ENCODE results near the gene PRODH2. TPM values are rescaled to one million over a fixed set of nuclear protein-coding genes. Genes with fewer than 3 reads are reported as not detected.

PRODH2 gene
- total and polyA plus RNA-seq, 12 donors: 0.07 to 0.46 TPM; not detected in 10

DNA sequence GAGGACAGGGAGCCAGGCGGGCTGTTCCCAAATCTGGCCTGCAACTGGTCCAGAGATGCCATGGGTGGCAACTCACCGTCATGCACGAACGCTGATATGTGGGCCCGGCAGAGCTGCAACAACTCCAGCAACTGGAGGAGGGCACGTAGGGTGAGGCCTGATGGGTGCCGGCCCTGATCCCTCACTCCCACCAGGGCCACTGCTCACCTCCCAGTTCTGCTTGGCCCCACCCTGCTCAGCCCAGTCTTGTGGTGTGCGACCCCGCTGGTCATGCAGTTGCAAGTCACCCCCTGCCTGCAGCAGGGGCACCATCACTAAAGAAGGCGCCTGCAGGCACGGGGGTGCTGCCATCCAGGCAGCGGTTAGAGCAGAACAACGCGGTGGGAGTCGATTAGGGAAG is 20.3 kb downstream of the PRODH2 start:
- Histone ChIP-seq H3K27ac (no peak overlapping the region), H3K4me1 (replicated peaks in 1 of 2) (no peaks in the 10 kb centered on the region), H3K36me3 (replicated peaks in 1 of 2) (no peaks in the 10 kb centered on the region), H3K27me3 (no peaks in the 10 kb centered on the region), H3K9me3 (replicated peaks in 1 of 3) (no peaks in the 10 kb centered on the region), H3K4me3 (no peak overlapping the region)
- DNase-seq: no peak
- TF ChIP-seq, protein P1, sequence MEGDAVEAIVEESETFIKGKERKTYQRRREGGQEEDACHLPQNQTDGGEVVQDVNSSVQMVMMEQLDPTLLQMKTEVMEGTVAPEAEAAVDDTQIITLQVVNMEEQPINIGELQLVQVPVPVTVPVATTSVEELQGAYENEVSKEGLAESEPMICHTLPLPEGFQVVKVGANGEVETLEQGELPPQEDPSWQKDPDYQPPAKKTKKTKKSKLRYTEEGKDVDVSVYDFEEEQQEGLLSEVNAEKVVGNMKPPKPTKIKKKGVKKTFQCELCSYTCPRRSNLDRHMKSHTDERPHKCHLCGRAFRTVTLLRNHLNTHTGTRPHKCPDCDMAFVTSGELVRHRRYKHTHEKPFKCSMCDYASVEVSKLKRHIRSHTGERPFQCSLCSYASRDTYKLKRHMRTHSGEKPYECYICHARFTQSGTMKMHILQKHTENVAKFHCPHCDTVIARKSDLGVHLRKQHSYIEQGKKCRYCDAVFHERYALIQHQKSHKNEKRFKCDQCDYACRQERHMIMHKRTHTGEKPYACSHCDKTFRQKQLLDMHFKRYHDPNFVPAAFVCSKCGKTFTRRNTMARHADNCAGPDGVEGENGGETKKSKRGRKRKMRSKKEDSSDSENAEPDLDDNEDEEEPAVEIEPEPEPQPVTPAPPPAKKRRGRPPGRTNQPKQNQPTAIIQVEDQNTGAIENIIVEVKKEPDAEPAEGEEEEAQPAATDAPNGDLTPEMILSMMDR (IDR thresholded peaks at IDR 0.05): no peak
- no peak for TF ChIP-seq POLR2A (IDR thresholded peaks at IDR 0.05)
- intact Hi-C loops (cut with DNase I): no loop called here
- WGBS, 4 donors: 88 to 98% (median 91%) methylated on average over 12 to 15 of the region's 15 CpGs

DNA sequence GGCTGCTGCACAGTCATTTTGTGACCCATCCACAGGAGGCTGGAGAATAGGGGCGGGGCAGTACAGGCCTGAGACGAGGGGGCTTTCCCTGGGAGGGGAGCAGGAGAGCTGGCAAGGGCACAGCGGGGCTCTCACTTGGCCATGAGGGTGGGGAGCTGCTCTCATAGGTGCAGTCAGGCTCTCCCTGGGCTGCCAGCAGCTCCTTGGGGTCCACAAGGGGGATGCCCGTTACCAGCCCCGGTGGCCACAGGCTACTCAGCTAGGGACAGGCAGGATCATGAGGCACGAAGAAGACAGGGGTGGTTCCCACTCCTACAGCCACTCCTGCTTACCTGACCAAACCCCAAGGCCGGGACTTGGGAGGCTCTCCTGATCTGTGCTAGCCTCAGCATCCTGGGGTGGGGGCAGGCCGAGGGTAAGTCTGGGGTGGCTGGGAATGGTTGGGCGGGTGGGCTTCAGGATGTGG is 20.8 kb downstream of the PRODH2 start:
- Histone ChIP-seq H3K36me3 (replicated peaks in 1 of 2) (no peaks in the 10 kb centered on the region), H3K27me3 (no peaks in the 10 kb centered on the region), H3K4me3 (no peak overlapping the region), H3K27ac (no peak overlapping the region), H3K4me1 (replicated peaks in 1 of 2) (no peaks in the 10 kb centered on the region), H3K9me3 (replicated peaks in 1 of 3) (no peaks in the 10 kb centered on the region)
- intact Hi-C loops (cut with DNase I): no loop called here
- TF ChIP-seq, protein P1 (IDR thresholded peaks at IDR 0.05): no peak
- TF ChIP-seq POLR2A (IDR thresholded peaks at IDR 0.05): no peak
- 83 to 92% (median 89%) methylated on average over 5 to 9 of the region's 9 CpGs for WGBS, 4 donors
- DNase-seq: no peak

DNA sequence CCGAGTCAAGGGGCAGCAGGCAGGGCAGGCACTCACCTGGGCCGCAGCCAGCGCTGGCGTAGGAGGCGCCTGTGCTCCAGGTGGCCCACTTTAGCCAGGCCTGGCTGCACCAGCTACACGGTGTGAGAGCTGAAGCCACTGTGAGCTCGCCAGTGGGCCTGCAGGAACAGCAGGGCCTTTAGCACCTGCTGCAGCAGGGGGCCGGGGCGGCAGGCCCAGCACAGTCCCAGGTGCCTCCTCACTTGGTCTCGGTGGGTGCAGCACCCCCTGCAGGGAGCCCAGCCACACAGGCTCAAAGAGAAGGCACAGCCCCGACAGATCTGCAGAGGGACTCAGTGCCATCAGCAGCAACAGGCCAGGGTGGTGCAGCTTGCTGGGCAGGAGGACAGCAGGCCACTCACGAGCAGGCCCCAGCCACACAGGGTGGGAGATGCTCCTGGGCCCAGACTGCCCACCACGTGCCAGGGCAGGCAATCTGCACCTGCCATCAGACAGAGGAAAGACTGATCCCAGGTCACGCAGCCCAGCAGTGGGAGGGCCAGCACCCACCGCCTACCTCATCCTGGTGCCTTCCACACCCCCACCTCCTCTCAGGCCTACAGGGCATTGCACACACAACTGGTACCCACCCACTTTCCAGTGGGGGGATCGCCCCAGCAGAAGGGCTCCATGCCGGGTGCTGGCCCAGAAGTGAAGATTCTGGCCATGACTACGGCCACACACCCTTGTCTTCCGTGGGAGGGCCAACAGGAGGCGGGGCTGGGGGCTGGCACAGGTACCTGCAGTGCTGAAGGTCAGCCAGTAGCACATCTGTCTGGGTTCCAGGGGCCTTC is 21.4 kb downstream of the PRODH2 start:
- Histone ChIP-seq H3K36me3 (replicated peaks in 1 of 2) (no peaks in the 10 kb centered on the region), H3K4me1 (replicated peaks in 1 of 2) (no peaks in the 10 kb centered on the region), H3K4me3 (no peak overlapping the region), H3K27ac (no peak overlapping the region), H3K27me3 (no peaks in the 10 kb centered on the region), H3K9me3 (replicated peaks in 1 of 3) (no peaks in the 10 kb centered on the region)
- DNase-seq: no peak
- no peak for TF ChIP-seq POLR2A (IDR thresholded peaks at IDR 0.05)
- TF ChIP-seq, protein P1 (IDR thresholded peaks at IDR 0.05): no peak
- WGBS, 4 donors: 70 to 78% (median 74%) methylated on average over 8 to 20 of the region's 20 CpGs
- intact Hi-C loops (cut with DNase I): no loop called here

DNA sequence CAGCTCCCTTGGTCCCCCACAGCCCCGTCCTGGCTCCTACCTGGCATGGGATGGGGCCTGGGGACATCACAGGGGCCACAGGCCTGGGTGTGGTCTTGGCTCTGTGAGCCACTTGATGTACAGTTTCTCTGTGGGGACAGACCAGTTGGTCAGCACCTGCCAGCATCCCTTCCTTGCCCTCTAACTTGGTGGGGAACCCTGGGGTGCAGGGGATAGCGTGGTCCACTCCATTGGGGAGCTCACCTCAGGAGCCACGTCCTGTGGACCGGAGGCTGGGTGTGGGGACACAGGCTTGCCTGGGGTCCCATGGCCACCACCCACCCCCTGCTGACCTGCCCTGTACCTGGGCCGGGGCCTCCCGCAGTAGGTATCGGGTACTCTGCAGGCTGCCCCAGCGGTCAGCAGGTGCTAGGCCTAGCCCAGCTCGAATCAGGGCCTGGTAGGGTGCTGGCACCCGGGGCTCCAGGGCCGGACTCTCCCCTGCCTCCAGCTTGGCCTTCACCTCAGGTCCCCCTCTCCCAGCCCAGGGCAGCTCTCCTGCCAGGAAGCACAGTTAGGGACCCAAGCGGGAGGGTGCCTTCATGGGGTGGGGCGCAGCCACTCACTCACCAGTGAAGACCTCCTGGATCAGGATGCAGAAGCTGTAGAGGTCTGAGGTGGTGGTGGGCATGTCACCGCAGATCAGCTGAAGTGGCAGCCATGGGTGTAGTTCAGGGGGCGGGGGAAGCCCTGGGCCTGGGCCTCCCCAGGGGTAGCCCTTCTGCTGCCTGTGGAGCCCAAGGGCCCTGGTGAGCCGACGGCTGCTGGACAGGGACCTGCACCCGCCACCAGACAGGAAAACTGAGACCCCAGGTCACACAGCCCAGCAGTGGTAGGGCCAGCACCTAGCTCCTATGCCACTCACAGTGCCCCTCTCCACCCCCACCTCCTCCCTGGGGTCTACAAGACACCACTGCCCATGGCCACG is 22.4 kb downstream of the PRODH2 start:
- DNase-seq: no peak
- Histone ChIP-seq H3K9me3 (replicated peaks in 1 of 3) (no peaks in the 10 kb centered on the region), H3K27ac (no peak overlapping the region), H3K36me3 (replicated peaks in 1 of 2) (no peaks in the 10 kb centered on the region), H3K4me1 (replicated peaks in 1 of 2) (no peaks in the 10 kb centered on the region), H3K4me3 (no peak overlapping the region), H3K27me3 (no peaks in the 10 kb centered on the region)
- no peak for TF ChIP-seq POLR2A (IDR thresholded peaks at IDR 0.05)
- TF ChIP-seq, protein P1 (IDR thresholded peaks at IDR 0.05): no peak
- intact Hi-C loops (cut with DNase I): no loop called here
- 78 to 88% (median 83%) methylated on average over 6 to 19 of the region's 19 CpGs for WGBS, 4 donors
